GM21360 (cell line): ENCODE measurements around the gene PROSER3.

Source experiments
- ATAC-seq: cut with Tn5 transposase; IDR thresholded peaks from one replicate; pipeline ENCODE4 v1.9.1; 2021; ENCODE audit warnings: mild to moderate bottlenecking, moderate library complexity; ENCODE audit not compliant: unreplicated experiment

PROSER3 gene

GRCh38 chr19:35816846-35817245 lies 58.9 kb downstream of the PROSER3 start:
- ATAC-seq = no peak

GRCh38 chr19:35818445-35818844 lies 60.5 kb downstream of the PROSER3 start:
- no peak for ATAC-seq
